SU-DHL-6 (cell line): ENCODE data around the gene GANC.

ENCODE experiments used
- H2AFZ ChIP-seq: fragments of 200-600 bp; sonication (generic); 2 replicates; pipeline ENCODE4 v1.6.1; 2014; ENCODE audit warnings: low read depth, mild to moderate bottlenecking, moderate library complexity, mixed read lengths, antibody characterized with exemption, low read length; ENCODE audit not compliant: severe bottlenecking
- H3F3A ChIP-seq: fragments of 200-600 bp; shearing (Covaris generic); 2 replicates; pipeline ENCODE4 v1.6.0; 2016; ENCODE audit warnings: antibody characterized with exemption, mild to moderate bottlenecking; ENCODE audit not compliant: insufficient read depth
- H3K27ac ChIP-seq: fragments of 200-600 bp; sonication (generic); 2 replicates; pipeline ENCODE4 v1.5.1; 2016; ENCODE audit warnings: low read depth, mild to moderate bottlenecking, low read length, moderate library complexity, mixed read lengths
- H3K27me3 ChIP-seq: fragments of 200-600 bp; sonication (generic), shearing (Covaris generic); 2 replicates; pipeline ENCODE4 v1.6.0; 2014; ENCODE audit warnings: mild to moderate bottlenecking, low read length
- H3K36me3 ChIP-seq: fragments of 200-600 bp; sonication (generic); 2 replicates; pipeline ENCODE4 v1.6.1; 2014; ENCODE audit warnings: mild to moderate bottlenecking, low read length, mixed read lengths
- H3K4me2 ChIP-seq: fragments of 300-600, 200-600 bp; shearing (Covaris generic), sonication (generic); 2 replicates; pipeline ENCODE4 v1.6.0; 2014; ENCODE audit warnings: low read length, low read depth, mild to moderate bottlenecking; ENCODE audit not compliant: poor library complexity, severe bottlenecking
- H3K4me3 ChIP-seq: fragments of 200-600 bp; sonication (generic); 2 replicates; pipeline ENCODE4 v1.5.1; 2014; ENCODE audit warnings: antibody characterized with exemption, low read length, mild to moderate bottlenecking, mixed read lengths; ENCODE audit not compliant: insufficient read depth, poor library complexity, severe bottlenecking
- H3K79me2 ChIP-seq: fragments of 200-600 bp; sonication (generic); 2 replicates; pipeline ENCODE4 v1.6.1; 2014; ENCODE audit warnings: mild to moderate bottlenecking, low read length, moderate library complexity; ENCODE audit not compliant: insufficient read depth
- H3K9ac ChIP-seq: fragments of 200-600 bp; sonication (generic); 2 replicates; pipeline ENCODE4 v1.7.0; 2014; ENCODE audit warnings: mild to moderate bottlenecking, low read length
- H3K9me2 ChIP-seq: fragments of 200-600 bp; sonication (generic); replicated peaks from 2 replicates; pipeline ENCODE4 v1.6.1; 2014; ENCODE audit warnings: low read length; ENCODE audit not compliant: insufficient read depth
- H3K9me3 ChIP-seq: fragments of 200-600 bp; sonication (generic); 2 replicates; pipeline ENCODE4 v1.6.1; 2014; ENCODE audit warnings: low read length, mixed read lengths; ENCODE audit not compliant: insufficient read depth
- H4K20me1 ChIP-seq: fragments of 200-600 bp; sonication (generic); 2 replicates; pipeline ENCODE4 v1.6.1; 2014; ENCODE audit warnings: low read depth, mild to moderate bottlenecking, antibody characterized with exemption, low read length, moderate library complexity, mixed read lengths
- EZH2phosphoT487 ChIP-seq: fragments of 200-600 bp; sonication (generic), shearing (Covaris generic); conservative IDR thresholded peaks from 2 replicates; pipeline ENCODE4 v1.6.1; 2018; ENCODE audit warnings: mild to moderate bottlenecking, antibody characterized with exemption, low read length, moderate library complexity, mixed read lengths
- TF ChIP-seq, protein P1 (sequence below): fragments of 200-600 bp; sonication (generic); IDR thresholded peaks from one replicate; pipeline ENCODE4 v1.5.1; 2017; ENCODE audit warnings: antibody characterized with exemption, mild to moderate bottlenecking, low read length, moderate library complexity; ENCODE audit not compliant: insufficient read depth, poor library complexity, severe bottlenecking

Gene GANC

DNA sequence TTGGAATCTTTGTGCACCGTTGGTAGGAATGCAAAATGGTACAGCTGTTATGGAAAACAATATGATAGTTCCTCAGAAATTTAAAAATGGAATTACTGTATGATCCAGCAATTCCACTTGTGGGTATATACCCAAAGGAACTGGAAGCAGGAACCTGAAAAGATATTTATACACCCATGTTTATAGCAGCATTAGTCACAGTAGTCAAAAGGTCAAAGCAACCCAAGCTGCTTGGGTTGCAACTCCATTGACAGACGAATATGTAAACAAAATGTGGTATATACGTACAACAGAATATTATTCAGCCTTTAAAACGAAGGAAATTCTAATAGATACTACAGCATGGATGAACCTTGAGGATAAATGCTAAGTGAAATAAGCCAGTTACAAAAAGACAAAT lies 51.3 kb downstream of the GANC start:
- Histone ChIP-seq H3K79me2 (no peaks in the 10 kb centered on the region), H3K36me3 (no peaks in the 10 kb centered on the region), H4K20me1 (no peaks in the 10 kb centered on the region), H3K9me2 (no peaks in the 10 kb centered on the region), H3K27me3 (no peaks in the 10 kb centered on the region), H3K4me3 (no peak overlapping the region), H3K4me2 (no peak overlapping the region), H2AFZ (no peak overlapping the region), H3F3A (no peaks in the 10 kb centered on the region), H3K27ac (no peak overlapping the region), H3K9ac (no peak overlapping the region), H3K9me3 (no peaks in the 10 kb centered on the region)
- TF ChIP-seq, protein P1, sequence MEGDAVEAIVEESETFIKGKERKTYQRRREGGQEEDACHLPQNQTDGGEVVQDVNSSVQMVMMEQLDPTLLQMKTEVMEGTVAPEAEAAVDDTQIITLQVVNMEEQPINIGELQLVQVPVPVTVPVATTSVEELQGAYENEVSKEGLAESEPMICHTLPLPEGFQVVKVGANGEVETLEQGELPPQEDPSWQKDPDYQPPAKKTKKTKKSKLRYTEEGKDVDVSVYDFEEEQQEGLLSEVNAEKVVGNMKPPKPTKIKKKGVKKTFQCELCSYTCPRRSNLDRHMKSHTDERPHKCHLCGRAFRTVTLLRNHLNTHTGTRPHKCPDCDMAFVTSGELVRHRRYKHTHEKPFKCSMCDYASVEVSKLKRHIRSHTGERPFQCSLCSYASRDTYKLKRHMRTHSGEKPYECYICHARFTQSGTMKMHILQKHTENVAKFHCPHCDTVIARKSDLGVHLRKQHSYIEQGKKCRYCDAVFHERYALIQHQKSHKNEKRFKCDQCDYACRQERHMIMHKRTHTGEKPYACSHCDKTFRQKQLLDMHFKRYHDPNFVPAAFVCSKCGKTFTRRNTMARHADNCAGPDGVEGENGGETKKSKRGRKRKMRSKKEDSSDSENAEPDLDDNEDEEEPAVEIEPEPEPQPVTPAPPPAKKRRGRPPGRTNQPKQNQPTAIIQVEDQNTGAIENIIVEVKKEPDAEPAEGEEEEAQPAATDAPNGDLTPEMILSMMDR, result no peak
- TF ChIP-seq EZH2phosphoT487, result no peak

DNA sequence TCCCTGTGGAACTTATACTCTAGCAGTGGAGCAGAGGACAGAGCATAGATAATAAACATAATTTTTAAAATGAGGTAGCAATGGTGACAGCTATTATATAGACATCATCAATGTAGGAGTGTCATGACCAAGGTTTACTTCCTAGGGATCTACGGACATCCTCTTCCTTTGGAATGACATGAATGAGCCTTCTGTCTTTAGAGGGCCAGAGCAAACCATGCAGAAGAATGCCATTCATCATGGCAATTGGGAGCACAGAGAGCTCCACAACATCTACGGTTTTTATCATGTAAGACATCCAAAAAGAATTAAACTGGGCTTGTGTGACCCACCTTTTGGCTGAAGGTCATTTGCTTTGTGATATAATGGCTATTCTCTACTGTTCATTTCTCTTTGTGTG lies 56.2 kb downstream of the GANC start:
- H3F3A ChIP-seq, result no peaks in the 10 kb centered on the region
- H3K4me2 ChIP-seq, result no peak overlapping the region
- TF ChIP-seq EZH2phosphoT487, result no peak
- TF ChIP-seq, protein P1, result no peak
- no peak overlapping the region for H3K9ac ChIP-seq
- H3K9me2 ChIP-seq, result no peaks in the 10 kb centered on the region
- H2AFZ ChIP-seq, result no peak overlapping the region
- no peaks in the 10 kb centered on the region for H3K27me3 ChIP-seq
- no peak overlapping the region for H3K4me3 ChIP-seq
- H3K79me2 ChIP-seq, result no peaks in the 10 kb centered on the region
- no peaks in the 10 kb centered on the region for H3K9me3 ChIP-seq
- no peak overlapping the region for H3K27ac ChIP-seq
- no peaks in the 10 kb centered on the region for H3K36me3 ChIP-seq
- H4K20me1 ChIP-seq, result no peaks in the 10 kb centered on the region

DNA sequence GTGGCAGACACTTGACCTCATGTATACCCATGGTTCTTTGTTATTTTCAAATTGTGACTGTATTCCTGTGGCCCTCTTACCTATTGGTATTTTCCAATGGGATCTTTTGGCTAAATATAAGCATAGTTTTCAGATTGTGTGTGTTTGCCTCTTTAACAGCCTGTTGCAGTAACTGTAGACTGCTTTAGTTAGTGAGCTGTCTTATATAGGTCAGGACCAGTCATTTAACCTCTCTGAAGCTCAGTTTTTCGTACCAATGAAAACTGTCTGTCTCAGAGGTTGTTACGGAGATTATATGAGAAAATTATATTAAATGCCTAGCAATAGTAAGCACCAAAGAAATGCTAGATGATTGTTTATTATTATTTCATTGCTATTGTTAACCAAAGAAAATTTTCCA lies 57.0 kb downstream of the GANC start:
- no peaks in the 10 kb centered on the region for H4K20me1 ChIP-seq

More for the DNA sequence above, 57.0 kb downstream of the GANC start:
- H3F3A ChIP-seq, result no peaks in the 10 kb centered on the region
- H3K27me3 ChIP-seq, result no peaks in the 10 kb centered on the region
- no peak overlapping the region for H3K4me3 ChIP-seq
- H3K9me2 ChIP-seq, result no peaks in the 10 kb centered on the region
- no peak overlapping the region for H3K9ac ChIP-seq
- no peak overlapping the region for H3K27ac ChIP-seq
- no peaks in the 10 kb centered on the region for H3K79me2 ChIP-seq
- H3K36me3 ChIP-seq, result no peaks in the 10 kb centered on the region
- no peak for TF ChIP-seq EZH2phosphoT487
- TF ChIP-seq, protein P1, result no peak
- no peaks in the 10 kb centered on the region for H3K9me3 ChIP-seq
- H2AFZ ChIP-seq, result no peak overlapping the region
- H3K4me2 ChIP-seq, result no peak overlapping the region
